Small intestine (tissue), 7 donors: ENCODE data around the gene PIK3R3. TPM values are rescaled to one million over a fixed set of nuclear protein-coding genes. Genes with fewer than 3 reads are reported as not detected.
"Not testable (repeated sequence)": the region's sequence is repeated elsewhere in the genome, so short reads cannot be mapped to it uniquely, and the experiment has no call there.

Experiments
- DNase-seq, 2 donors: peaks; one replicate each; pipeline versions ENCODE4 v3.0.0 to v3.0.0-alpha.2; 2013
- FAIRE-seq: peaks from 2 replicates; lab custom pipeline; 2012; peaks lifted over from hg19 to GRCh38; lab: Jason Lieb, UNC
- H3K27ac ChIP-seq, 3 donors: one replicate each; pipeline ENCODE4 v1.5.1; 2013; ENCODE audit warnings: low read length in 2 of 3, mild to moderate bottlenecking in 2 of 3, control low read depth in 1 of 3, inconsistent platforms in 1 of 3, low read depth in 1 of 3, moderate library complexity in 1 of 3
- H3K27me3 ChIP-seq, 3 donors: one replicate each; pipeline ENCODE4 v1.6.1; 2013; ENCODE audit warnings: low read length in 3 of 3, inconsistent platforms in 1 of 3; ENCODE audit not compliant: control insufficient read depth in 3 of 3, insufficient read depth in 3 of 3
- H3K36me3 ChIP-seq, 3 donors: one replicate each; pipeline ENCODE4 v1.6.1; 2013; ENCODE audit warnings: low read length in 3 of 3, inconsistent platforms in 1 of 3, low read depth in 1 of 3, mild to moderate bottlenecking in 1 of 3, moderate library complexity in 1 of 3; ENCODE audit not compliant: control insufficient read depth in 3 of 3, insufficient read depth in 2 of 3
- H3K4me1 ChIP-seq, 3 donors: one replicate each; pipeline ENCODE4 v1.6.1; 2013; ENCODE audit warnings: low read length in 2 of 3, inconsistent platforms in 1 of 3, low read depth in 1 of 3, mild to moderate bottlenecking in 1 of 3, moderate library complexity in 1 of 3; ENCODE audit not compliant: control insufficient read depth in 3 of 3, insufficient read depth in 2 of 3
- H3K4me3 ChIP-seq, 3 donors: one replicate each; pipeline ENCODE4 v1.5.1; 2013; ENCODE audit warnings: low read length in 3 of 3, control low read depth in 1 of 3, inconsistent platforms in 1 of 3, low read depth in 1 of 3, mild to moderate bottlenecking in 1 of 3, moderate library complexity in 1 of 3
- H3K9me3 ChIP-seq, 2 donors: one replicate each; pipeline ENCODE4 v1.6.1; 2013; ENCODE audit warnings: low read depth in 1 of 2, low read length in 1 of 2; ENCODE audit not compliant: control insufficient read depth in 2 of 2, insufficient read depth in 1 of 2
- WGBS, 3 donors: extraction: QIAGEN DNeasy Blood & Tissue Kit; methylation state at CpG; one replicate each; pipeline ENCODE4 v1.1.7; 2013; 5-methylcytosine and 5-hydroxymethylcytosine counted together
- polyA plus RNA-seq, 4 donors: library from polyadenylated mRNA; stranded (reverse) in 3 of 4; unstranded in 1 of 4; fragments of 200-250 nt in 3 of 4; fragments of 120-200 nt in 1 of 4; gene quantifications; one replicate each; pipeline versions ENCODE4 v1.2.1 to v1.2.3, GENCODE V29; 2013
- donor health status: healthy with polysubstance abuse.
- donor health status: control.
- donor health status: control.
- donor health status: Bipolar disorder and iron deficiency.
- donor health status: healthy.

The PIK3R3 gene
- polyA plus RNA-seq, 4 donors: 1.6 to 13.5 (median 3.6) TPM

- 84 to 95% (median 88%) methylated on average over 4 of the region's 4 CpGs for WGBS, 3 donors
- no peaks in the 10 kb centered on the region for H3K4me1 ChIP-seq
- FAIRE-seq (no peak), DNase-seq (no peak)
- no peak overlapping the region for H3K27ac ChIP-seq
- H3K27me3 ChIP-seq: no peaks in the 10 kb centered on the region
- H3K9me3 ChIP-seq: no peaks in the 10 kb centered on the region
- no peak overlapping the region for H3K4me3 ChIP-seq
- no peaks in the 10 kb centered on the region for H3K36me3 ChIP-seq
Measured at GRCh38 chr1:46094471-46095005, 37.9 kb downstream of the PIK3R3 start.

GRCh38 chr1:46093832-46094231 lies 38.6 kb downstream of the PIK3R3 start:
- H3K27ac ChIP-seq, H3K4me1 ChIP-seq, H3K9me3 ChIP-seq, H3K36me3 ChIP-seq, H3K27me3 ChIP-seq, DNase-seq, FAIRE-seq, H3K4me3 ChIP-seq: not testable (repeated sequence)
- WGBS, 3 donors: 92 to 94% (median 92%) methylated on average over 4 of the region's 4 CpGs

GRCh38 chr1:46087891-46088290 lies 44.5 kb downstream of the PIK3R3 start:
- H3K27me3 ChIP-seq: no peaks in the 10 kb centered on the region
- no peak overlapping the region for H3K4me3 ChIP-seq
- no peak overlapping the region for H3K27ac ChIP-seq
- no peaks in the 10 kb centered on the region for H3K36me3 ChIP-seq
- FAIRE-seq (no peak), DNase-seq (no peak)
- no peaks in the 10 kb centered on the region for H3K9me3 ChIP-seq
- H3K4me1 ChIP-seq: no peaks in the 10 kb centered on the region
- WGBS, 3 donors: 93 to 98% (median 96%) methylated on average over 1 of the region's 1 CpG

GRCh38 chr1:46086576-46086975 lies 45.9 kb downstream of the PIK3R3 start:
- H3K27ac ChIP-seq: no peak overlapping the region
- FAIRE-seq (no peak), DNase-seq (no peak)
- H3K27me3 ChIP-seq: no peaks in the 10 kb centered on the region
- H3K9me3 ChIP-seq: no peaks in the 10 kb centered on the region
- H3K4me3 ChIP-seq: no peak overlapping the region
- 96 to 99% (median 98%) methylated on average over 5 of the region's 5 CpGs for WGBS, 3 donors
- H3K4me1 ChIP-seq: no peaks in the 10 kb centered on the region
- no peaks in the 10 kb centered on the region for H3K36me3 ChIP-seq

DNA sequence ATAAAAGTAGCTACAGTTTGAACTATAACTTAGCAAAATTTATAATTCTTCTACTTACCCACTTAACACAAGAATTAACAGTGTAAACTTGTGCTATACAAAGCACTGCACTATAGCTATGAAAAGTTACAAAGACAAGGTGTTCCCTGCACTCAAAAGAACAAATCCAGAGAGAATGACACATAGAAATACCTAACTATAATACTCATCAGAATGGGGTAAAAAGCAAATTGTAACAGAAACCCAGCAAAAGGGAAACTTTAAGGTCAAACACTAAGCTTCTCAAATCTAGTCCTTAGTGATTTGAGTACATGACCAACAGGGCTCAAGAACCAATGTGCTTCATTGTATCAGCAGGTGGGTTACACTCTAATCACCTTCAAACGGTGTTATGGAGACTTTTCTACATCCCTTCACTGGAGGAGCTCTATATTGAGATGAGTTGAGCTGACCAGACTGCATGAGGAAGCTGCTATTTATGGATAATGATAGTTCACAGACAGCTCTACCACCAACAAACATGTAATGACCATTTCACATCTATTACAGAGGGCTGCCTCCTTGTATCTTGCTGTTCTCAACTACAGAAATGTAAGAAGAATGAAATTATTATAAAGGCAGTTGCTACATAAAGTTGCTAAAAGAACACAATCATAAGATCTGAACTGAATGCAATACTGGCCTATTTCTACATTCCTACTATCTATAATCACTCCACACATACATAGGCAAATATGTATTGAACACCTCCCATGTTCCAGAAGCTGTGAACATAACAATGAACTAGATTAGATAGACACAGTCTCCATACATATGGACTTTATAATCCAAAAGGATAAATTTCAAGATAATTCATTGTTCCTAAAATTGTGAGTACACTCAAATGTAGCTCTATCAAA lies 47.6 kb downstream of the PIK3R3 start:
- 86 to 88% (median 88%) methylated on average over 1 of the region's 1 CpG for WGBS, 3 donors
- Histone ChIP-seq H3K36me3 (no peaks in the 10 kb centered on the region), H3K27ac (no peak overlapping the region), H3K27me3 (no peaks in the 10 kb centered on the region), H3K4me1 (no peaks in the 10 kb centered on the region), H3K9me3 (no peaks in the 10 kb centered on the region), H3K4me3 (no peak overlapping the region)
- no peak for DNase-seq
- no peak for FAIRE-seq

DNA sequence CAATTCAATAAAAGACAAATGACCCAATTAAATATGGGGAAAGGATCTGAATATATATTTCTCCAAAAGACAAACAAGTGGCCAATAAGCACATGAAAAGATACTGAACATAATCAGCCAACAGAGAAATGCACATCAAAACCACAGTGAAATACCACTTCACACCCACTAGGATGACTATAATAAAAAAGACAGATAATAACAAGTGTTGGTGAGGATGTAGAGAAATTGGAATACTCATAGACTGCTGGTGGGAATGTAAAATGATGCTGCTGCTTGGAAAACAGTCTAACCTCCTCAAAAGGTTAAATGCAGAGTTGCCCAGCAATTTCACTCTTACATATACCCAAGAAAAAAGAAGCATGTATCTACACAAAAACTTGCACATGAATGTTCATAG lies 48.9 kb downstream of the PIK3R3 start:
- no peak for FAIRE-seq
- no peak for DNase-seq
- H3K27me3 ChIP-seq: no peaks in the 10 kb centered on the region
- H3K9me3 ChIP-seq: no peaks in the 10 kb centered on the region
- H3K4me1 ChIP-seq: no peaks in the 10 kb centered on the region
- no peak overlapping the region for H3K27ac ChIP-seq
- no peaks in the 10 kb centered on the region for H3K36me3 ChIP-seq
- no peak overlapping the region for H3K4me3 ChIP-seq

GRCh38 chr1:46081619-46082018 lies 50.8 kb downstream of the PIK3R3 start:
- WGBS, 3 donors: 71 to 94% (median 82%) methylated on average over 1 of the region's 1 CpG
- DNase-seq: no peak
- Histone ChIP-seq H3K4me3 (no peak overlapping the region), H3K4me1 (no peaks in the 10 kb centered on the region), H3K27me3 (no peaks in the 10 kb centered on the region), H3K36me3 (no peaks in the 10 kb centered on the region), H3K27ac (no peak overlapping the region), H3K9me3 (no peaks in the 10 kb centered on the region)
- FAIRE-seq: no peak

DNA sequence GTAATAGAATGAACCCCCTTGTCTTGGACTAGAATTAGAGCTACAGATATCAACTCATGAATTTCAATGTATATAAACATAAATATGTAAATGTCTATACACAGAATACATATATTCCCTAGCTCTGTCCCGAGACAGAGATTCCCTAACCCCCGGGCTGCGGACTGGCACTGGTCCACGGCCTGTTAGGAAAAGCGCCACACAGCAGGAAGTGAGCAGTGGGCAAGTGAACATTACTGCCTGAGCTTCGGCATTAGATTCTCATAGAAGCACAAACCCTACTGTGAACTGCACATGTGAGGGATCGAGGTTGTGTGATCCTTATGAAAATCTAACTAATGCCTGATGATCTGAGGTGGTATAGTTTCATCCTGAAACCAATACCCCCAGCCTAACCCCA lies 51.2 kb downstream of the PIK3R3 start:
- Histone ChIP-seq H3K27me3 (no peaks in the 10 kb centered on the region), H3K27ac (no peak overlapping the region), H3K4me1 (no peaks in the 10 kb centered on the region), H3K9me3 (no peaks in the 10 kb centered on the region), H3K36me3 (no peaks in the 10 kb centered on the region), H3K4me3 (no peak overlapping the region)
- 74 to 92% (median 88%) methylated on average over 7 of the region's 7 CpGs for WGBS, 3 donors
- no peak for FAIRE-seq
- no peak for DNase-seq
